GM21786 (cell line): ENCODE measurements around the gene MEX3A.
"Not testable (repeated sequence)": the region's sequence is repeated elsewhere in the genome, so short reads cannot be mapped to it uniquely, and the experiment has no call there.

Experiments used
- ATAC-seq: cut with Tn5 transposase; IDR thresholded peaks from one replicate; pipeline ENCODE4 v1.9.1; 2021; ENCODE audit not compliant: unreplicated experiment

Gene MEX3A

DNA sequence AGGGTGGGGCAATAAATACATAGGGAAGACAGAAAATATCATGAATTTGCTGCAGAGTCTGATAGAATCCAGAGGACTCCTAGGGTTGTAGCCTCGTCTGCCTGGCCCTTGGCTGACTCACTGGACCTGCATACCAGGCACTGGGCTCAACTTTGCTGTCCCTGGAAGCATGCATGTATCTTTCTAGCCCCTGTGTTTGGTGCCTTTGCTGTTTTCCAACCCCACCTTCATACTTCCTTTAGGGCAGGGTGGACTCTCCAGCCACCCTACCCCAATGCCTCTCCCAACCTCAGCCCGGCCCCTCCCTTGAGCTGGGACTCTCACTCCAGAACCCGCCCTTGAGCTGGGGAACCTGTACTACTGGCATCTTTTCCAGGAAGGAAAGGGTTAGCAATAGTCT, 20.1 kb downstream of the MEX3A start:
- no peak for ATAC-seq

DNA sequence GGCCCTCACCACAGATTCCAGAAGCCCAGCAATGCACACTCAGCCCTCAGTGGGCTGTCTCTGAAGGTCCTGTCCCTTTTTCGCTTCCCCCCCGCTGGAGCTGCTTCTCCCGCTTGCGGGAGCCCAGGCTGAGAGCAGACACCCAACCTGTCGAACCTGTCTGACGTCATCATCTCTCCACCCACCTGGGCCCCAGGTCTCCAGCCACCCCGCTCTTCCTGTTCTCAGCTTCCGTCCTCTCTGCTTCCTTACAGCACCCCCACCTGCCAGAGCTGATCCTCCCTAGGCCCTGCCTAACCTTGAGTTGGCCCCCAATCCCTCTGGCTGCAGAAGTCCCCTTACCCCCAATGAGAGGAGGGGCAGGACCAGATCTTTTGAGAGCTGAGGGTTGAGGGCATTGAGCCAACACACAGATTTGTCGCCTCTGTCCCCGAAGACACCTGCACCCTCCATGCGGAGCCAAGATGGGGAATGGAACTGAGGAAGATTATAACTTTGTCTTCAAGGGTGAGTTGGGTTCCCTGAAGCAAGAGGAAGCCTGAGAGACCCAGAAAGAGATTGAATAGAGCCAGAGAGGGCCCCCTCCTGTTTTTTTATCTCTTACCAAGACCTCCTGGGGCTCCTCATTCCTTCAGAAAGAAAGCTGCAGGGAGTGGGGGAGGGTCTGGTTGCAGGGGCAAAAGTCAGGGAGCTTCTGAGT, 21.2 kb downstream of the MEX3A start, which contains the start of gene RAB25:
RAB25 (plus strand) TSS at position 224 of the 700 bp plus-strand sequence; CDS start at position 465, 241 bp downstream.
- no peak for ATAC-seq

DNA sequence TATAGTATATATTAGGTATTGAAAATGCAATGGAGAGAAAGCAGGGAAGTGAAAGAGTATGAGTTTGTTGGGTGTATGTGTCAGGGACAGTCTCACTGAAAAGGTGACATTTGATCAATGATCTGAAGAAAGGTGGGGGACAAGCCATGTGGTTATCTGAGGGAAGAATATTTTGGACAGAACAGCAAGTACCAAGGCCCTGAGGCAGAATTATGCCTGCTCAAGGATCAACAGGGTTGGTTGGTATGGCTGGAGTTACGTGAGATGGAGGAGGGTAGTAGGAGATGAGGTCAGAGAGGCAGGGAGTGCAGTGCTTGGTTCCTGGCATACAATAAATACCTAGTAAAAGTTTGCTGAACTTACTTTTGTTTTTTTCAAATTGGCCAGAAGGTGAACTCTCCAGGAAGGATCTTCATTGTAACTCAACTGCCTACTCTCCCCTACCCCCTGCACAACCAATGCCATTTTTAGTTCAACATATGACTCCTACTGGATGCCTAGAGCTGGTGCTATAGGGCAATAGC, 25.9 kb downstream of the MEX3A start:
- ATAC-seq = no peak

DNA sequence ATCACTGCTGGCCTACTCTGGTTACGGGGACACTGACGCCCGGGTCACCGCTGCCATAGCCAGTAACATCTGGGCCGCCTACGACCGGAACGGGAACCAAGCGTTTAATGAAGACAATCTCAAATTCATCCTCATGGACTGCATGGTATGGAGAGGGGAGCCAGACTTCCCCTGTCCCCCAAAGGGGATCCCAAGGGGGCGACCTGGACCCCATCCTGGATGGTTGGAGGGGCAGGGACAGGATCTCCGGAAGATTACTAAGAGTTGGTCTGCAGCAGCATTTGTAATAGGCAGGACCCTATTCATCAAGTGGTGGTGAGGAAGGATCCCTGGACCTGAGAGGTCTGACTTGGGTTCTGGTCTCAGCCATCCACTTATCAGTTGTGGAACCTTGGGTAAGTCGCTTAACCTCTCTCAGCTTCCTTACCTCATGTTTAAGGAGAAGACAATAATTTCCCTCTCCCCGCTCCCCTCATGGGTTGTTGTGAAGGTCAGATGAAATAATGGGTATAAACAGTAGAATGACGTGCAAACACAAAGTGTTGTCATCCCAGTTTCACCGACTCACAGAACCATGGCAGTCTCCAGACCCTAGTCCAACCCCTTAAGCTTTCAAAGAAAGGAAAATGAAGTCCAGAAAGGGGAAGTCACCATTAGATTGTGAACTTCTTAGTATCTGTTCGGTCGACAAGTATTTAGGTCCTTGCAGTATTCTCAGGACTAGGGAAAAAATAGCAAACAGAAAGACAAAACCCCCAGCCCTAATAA, 26.8 kb downstream of the MEX3A start:
- ATAC-seq = no peak

DNA sequence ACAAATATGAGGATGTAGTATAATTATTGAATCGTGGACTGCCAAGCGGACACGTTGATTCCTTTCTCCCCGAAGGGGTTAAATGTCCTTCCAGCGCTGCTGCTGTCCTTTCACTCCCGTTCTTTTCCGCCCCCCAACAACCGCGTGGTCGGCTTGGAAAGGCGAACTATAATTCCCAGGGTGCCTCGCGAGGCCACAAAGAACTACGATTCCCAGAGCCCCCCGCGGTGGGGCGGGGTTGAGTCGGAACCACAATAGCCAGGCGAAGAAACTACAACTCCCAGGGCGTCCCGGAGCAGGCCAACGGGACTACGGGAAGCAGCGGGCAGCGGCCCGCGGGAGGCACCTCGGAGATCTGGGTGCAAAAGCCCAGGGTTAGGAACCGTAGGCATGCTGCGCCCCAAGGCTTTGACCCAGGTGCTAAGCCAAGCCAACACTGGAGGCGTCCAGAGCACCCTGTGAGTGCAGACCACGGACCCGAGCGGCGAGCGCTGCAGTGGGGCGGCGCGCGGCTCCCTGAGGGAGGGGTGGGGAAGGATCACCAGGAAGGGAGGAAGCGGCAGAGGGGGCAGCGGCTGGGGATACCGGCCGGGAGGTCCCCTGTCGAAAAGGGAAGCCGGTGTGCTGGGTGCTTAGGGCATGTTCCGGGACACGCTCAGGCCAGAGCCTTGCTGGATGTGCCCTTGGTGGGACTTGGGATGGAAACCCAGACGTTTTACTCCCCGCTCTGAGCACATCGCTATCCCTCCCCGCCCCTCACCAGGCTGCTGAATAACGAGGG, 27.6 kb downstream of the MEX3A start, which contains the start of gene LAMTOR2:
LAMTOR2 (plus strand) TSS at position 283 of the 781 bp plus-strand sequence; CDS start at position 391, 108 bp downstream.
- ATAC-seq = peak; percentile 75

DNA sequence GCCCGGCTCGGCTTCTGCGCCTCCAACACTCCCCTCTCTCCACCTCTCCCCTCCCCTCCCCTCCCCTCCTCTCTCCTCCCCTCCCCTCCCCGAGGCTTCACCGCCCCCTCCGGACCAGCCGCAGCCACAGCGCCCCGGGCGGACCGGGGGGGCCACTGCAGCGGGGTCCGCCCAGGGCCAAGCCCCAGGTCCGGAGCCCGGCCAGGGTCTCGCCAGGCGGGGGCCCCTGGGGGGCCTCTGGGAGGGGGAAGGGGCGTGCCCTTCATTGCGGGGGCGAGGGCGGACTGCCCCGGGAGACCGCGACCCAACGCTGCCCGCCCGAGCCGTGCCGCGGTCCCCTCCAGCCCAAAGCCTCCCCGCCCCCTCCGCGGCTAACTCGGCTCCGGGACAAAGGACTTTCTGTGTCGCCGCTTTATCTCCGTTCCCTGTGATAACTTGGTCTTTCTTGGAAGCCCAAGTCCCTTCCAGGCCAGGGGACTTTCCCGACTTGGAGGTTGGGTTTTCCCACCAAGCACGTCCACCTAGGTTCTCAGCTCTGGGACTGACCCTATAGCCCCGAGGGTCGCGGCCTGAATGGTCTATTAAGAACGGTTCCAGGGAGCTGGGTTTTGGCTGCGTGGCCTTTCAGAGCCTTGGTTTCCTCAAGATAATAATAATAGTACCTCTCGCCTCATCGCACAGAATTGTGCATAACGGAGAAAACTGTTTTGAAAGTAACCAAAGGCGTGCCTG, 28.3 kb downstream of the MEX3A start, which contains the start of gene UBQLN4:
UBQLN4 (minus strand) TSS at position 31 of the 732 bp plus-strand sequence. CDS start 97 bp downstream, outside the sequence.
- ATAC-seq = no peak

DNA sequence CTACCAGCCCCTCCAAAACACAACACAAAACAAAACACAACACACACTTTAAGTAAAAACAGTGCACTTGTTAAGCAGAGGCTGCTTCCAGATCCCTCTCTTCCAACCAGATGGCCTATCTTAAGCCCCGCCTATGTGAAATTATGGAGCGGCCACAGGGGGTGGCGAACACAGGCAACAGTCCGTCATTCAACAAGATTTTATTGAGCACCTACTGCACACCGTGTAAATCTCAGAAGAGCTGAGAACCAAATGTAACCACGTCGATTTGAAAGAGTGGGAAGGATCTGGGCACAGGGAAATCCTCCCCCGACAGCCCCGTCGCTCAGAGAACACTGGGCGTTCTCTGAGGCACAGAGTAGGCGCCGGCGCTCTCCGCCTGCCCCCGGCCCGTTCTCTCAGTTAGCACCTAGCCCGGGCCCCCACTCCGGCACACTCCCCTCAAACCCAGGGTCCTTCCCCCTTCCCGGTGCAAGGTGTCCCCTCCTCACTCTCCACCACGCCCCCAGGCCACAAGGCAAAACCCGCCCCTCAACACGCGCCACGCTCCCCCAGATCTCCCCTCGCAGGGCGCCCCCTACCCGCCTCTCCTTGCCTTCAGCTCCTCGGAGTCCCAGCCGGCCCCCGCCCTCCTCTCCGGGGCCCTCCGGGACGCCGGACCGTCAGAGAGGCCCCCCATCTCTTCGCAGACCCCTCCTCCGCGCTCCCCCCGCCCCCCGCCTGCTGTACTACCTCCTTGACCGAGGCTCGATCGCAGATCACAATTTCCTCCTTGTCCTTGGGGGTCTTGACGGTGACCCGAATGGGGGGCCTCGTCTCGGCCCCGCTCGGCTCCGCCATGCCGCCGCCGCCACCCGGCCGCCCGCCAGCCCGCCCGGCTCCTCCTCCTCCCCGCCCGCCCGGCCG, 29.1 kb downstream of the MEX3A start:
- ATAC-seq = no peak

DNA sequence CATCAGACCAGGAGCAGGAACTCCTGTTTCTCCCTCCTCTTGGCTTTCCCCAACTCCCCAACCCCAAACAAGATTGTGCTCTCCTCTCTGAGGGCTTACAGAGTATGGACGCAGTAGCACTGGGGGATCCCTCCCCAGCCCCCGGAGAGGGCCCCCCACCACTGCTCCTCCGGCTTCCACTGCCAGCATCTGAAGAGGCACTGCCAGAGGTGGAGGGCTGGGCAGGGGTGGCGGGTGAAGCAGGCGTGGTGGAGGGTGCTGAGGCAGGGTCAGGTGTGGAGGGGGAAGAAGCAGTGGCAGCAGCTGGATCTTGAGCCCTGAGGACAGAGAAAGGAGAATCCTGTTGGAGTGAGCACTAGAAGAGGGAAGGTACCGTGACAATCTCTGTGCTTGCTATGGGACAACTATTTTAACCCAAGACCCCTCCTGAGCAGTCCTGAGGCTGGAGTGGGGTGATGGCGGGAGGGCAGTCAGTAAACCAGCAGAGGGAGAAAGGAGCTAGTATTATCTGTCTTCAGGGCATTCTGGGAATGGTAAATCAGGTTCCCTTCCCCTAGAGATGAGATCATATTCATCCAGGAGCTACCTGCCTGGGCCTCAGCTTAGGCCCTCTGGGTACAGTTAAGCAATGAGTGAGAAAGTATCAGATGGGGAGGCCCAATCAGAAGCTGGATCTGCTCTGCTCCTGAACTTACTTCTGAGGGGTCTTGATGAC, 31.1 kb downstream of the MEX3A start:
- no peak for ATAC-seq

DNA sequence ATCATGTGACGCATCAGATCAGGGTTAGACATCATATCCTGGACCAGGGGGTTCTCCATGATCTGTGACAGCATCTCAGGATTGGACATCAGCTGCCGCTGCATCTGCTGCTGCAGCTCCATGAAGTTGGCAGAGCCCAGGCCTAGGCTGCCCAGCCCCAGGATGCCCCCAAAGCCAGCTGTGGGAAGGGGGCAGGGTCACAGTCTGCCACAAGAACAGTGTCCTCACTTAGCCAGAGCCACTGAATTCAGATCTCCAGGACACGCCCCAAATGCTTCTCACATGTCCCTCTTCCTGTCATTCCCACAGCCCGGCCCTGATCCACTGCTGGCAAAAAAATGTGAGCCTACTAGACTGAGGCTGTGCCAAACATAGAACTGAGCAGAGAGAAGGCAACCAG, 31.9 kb downstream of the MEX3A start:
- no peak for ATAC-seq

DNA sequence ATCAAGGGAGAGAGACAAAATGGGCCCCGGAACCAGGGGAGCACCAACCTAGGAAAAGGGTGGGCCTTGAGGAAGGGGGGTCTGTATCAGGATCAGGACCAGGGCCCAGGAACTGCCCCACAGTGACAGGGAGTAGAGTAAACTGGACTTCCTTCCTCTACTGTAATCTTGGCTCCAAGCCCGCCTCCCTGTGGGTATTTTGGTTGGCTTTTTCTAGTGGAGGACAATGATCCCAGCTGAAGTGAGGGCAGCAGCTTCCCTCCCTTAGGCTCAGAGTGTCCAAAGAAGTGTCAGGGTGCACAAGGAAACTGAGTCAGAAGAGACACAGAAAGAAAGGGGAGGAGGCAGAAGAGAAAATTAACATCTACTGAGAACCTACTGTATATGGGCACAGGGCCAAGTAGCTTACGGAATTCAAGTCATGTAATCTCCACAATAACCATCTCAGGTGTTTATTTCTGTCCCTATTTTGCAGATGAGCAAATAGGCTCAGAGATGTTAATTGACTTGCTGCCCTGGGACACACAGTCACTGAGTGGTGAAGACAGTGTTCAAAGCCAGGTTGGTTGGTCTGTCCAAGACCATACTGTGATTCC, 33.5 kb downstream of the MEX3A start:
- no peak for ATAC-seq

DNA sequence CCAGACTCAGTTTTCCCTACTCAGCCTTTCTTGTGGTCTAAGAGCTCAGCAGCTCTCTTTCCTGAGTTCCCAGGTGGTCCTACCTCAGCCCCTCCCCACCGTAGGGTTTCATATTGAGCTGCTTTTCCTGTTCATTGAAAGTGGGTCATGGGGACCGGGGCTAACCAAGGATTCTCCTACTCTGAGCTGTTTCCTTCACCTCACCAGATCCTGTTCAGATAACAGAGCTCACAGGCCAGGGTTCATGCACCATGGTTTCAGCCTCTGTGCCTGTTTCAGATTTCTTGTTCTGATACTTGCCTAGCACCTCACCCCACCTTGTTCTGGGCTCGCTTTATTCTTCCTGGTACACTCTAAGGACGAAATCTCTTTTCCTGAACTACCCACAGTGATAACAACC, 37.2 kb downstream of the MEX3A start:
- ATAC-seq = no peak

DNA sequence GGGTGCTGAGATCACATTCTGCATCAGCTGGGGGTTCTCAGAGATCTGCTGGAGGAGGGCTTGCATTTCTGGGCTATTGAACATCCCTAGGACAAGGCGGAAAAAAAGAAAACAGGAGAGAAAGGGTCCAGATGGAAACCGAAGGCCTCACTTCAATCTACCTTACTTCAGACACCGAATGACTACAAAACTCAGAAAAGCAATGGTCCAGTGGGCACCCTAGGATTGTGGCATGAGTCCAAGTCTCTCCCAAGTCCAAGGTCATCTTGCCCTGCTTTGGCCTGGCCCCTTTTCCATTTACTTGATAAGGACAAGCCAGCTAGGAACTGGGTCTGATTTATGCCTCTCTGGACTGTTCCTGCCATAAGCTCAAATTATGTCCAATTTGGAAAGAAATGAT, 39.4 kb downstream of the MEX3A start:
- ATAC-seq = no peak

DNA sequence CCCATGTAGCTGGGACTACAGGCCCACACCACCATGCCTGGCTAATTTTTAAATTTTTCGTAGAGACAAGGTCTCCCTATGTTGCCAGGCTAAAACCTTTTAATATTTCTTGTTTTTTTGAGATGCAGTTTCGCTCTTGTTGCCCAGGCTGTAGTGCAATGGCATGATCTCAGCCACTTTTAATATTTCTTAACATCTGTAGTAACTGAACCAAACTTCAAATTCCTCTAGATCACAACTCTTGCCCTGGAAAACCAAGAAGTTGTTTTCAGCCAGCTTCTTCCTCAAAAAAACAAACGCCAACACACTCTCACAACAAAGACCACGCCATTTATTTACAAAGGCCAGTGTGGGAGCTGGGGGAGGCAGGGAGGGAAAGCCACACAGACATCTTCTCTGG, 47.3 kb downstream of the MEX3A start:
- ATAC-seq = not testable (repeated sequence)

DNA sequence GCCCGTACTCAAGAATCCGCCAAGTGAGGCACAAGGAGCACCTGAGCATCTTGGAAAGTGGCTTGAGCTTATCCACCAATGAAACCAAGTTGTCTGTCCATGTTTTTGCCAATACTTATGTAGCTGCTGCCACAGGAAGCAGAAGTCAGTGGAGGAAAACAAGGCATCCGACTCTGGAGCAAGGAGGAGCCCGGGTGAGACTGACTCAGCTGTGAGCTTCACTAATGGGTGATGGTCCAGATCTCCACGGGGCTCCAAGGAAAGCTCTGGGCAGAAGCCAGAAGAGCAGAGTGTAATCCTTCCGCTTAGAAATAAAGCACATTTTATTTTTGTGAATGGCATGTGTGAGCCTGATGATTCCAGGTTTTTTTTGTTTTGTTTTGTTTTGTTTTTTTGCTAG, 49.3 kb downstream of the MEX3A start:
- no peak for ATAC-seq

DNA sequence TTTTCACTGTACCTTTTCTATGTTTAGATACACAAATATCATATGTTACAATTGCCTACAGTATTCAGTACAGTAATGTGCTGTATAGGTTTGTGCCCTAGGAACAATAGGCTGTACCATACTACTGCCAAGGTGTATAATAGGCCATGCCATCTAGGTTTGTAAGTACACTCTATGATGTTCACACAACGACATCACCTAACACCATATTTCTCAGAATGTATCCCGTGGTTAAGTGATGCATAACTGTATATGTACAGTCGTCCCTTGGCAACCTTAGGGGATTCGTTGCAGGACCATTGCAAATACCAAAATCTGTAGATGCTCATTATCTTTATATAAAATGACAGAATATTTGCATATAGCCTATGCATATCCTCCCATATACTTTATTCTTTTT, 55.7 kb downstream of the MEX3A start:
- ATAC-seq = no peak

DNA sequence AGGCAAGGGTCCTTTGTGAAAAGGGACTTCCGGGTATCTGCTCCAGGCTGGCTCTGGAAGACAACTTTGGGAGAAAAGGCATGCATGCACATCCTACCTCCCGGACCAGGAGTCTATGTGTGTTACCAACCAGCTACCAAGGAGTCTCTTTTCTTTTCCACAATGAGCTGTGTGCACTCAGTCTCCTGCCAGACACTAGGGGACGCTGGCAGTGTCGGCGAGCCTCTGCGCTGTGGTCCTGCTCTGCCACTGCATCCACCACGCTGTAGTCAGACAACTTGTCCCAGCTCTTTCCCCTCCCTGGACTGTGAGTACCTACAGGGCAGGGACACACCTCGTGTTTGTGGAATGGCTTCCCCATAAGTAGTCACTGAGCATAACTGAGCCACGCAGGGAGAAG, 56.4 kb downstream of the MEX3A start:
- no peak for ATAC-seq

DNA sequence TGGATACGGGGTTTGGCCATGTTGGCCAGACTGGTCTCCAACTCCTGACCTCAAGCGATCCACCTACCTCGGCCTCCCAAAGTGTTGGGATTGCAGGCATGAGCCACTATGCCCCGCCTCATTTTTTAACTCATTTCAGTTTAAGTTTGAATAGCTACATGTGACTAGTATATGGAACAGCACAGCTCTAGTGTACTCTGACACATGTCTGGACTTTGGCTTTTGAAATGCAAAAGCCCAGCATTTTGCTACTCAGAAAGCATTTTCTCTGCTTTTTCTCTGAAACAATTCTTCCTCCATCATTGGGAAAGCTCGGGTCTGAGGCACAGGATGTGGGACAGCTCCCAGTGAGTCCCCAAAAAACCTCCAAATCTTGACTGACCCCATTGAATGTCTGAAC, 57.5 kb downstream of the MEX3A start:
- ATAC-seq = no peak
